D721Med (cell line): Measurements from ENCODE around the gene IGDCC3.
"Not testable (repeated sequence)": the region's sequence is repeated elsewhere in the genome, so short reads cannot be mapped to it uniquely, and the experiment has no call there.

Source experiments
- DNase-seq: peaks from one replicate; pipeline ENCODE4 v3.0.0; 2011; ENCODE audit warnings: low spot score; ENCODE audit not compliant: insufficient read length
- FAIRE-seq: peaks from 2 replicates; lab custom pipeline; 2011; peaks lifted over from hg19 to GRCh38; lab: Jason Lieb, UNC
- TF ChIP-seq, protein P1 (sequence below): IDR thresholded peaks from 2 replicates; pipeline ENCODE4 v1.5.1; 2012; ENCODE audit warnings: mild to moderate bottlenecking, control low read depth; ENCODE audit not compliant: insufficient read depth; ENCODE audit errors: missing control alignments

The IGDCC3 gene

DNA sequence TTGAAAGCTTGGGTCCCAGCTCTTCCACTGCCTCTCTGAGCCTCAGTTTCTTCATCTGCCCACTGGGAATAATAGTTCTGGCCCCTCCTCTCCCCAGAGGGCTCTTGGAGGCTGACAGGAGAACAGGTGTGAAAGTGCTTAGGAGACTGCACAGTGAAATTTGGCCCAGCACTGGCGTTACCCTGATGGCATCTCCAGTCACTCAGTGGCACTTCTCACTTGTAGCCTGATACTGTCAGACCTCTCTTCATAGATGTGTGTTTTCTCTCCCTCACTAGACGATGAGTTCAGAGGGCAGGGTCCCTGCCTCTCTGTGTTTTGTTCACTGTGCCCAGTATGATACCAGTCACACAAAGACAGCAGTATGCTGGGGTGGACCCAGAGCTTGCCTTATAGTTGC lies 22.2 kb upstream of the IGDCC3 start:
- FAIRE-seq, result no peak
- TF ChIP-seq, protein P1, sequence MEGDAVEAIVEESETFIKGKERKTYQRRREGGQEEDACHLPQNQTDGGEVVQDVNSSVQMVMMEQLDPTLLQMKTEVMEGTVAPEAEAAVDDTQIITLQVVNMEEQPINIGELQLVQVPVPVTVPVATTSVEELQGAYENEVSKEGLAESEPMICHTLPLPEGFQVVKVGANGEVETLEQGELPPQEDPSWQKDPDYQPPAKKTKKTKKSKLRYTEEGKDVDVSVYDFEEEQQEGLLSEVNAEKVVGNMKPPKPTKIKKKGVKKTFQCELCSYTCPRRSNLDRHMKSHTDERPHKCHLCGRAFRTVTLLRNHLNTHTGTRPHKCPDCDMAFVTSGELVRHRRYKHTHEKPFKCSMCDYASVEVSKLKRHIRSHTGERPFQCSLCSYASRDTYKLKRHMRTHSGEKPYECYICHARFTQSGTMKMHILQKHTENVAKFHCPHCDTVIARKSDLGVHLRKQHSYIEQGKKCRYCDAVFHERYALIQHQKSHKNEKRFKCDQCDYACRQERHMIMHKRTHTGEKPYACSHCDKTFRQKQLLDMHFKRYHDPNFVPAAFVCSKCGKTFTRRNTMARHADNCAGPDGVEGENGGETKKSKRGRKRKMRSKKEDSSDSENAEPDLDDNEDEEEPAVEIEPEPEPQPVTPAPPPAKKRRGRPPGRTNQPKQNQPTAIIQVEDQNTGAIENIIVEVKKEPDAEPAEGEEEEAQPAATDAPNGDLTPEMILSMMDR, result no peak
- no peak for DNase-seq

DNA sequence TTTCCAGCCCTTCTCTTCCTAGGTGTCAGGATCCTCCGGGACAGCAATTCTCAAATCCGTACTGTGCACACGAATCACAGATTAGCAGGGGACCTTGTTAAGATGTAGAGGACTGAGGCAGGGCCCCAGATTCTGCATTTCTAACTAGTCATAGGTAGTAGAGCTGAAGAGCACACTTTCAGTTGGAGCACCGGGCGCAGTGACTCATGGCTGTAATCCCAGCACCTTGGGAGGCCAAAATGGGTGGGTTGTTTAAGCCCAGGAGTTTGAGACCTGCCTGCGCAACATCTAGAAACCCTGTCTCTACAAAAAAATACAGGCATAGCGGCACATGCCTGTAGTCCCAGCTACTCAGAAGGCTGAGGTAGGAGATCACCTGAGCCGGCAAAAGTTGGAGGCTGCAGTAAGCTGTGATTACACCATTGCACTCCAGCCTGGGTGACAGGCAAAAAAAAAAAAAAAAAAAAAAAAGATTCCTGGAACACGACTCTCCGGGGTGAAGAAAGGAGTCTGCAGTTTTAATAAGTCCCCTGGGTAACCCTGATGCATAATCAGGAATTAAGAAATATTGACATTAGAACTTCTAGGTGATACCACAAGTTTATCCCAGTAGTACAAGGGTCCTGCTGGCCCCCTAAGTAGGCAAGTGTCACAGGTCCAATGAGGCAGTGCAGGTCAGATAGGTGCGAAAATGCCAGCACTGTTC lies 21.4 kb upstream of the IGDCC3 start:
- FAIRE-seq, result no peak
- TF ChIP-seq, protein P1, result no peak
- DNase-seq, result no peak

DNA sequence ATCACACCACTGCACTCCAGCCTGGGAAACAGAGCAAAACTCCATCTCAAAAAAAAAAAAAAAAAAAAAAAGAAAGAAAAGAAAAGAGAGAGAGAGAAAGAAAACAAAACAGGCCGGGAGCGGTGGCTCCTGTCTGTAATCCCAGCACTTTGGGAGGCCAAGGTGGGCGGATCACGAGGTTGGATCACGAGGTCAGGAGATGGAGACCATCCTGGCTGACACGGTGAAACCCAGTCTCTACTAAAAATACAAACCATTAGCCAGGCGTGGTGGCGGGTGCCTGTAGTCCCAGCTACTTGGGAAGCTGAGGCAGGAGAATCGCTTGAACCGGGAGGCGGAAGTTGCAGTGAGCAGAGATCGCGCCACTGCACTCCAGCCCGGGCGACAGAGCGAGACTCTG lies 20.7 kb upstream of the IGDCC3 start:
- not testable (repeated sequence) for DNase-seq, FAIRE-seq

DNA sequence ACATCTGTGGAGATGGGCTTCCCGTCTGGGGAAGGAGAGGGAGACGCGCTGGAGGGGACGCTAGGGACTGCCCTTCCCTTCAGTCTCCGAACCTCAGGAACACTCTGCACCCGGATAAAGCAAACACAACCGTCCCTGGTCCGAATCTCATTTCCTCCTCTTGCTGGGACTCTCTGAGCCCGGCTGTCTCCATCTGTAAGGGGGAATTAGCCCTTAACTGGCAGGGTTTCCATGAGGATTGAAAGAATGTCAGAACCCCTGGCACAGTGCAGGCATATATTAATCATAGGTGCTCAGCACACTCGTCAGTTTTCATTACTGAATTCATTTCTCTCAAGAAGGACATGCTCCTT lies 19.1 kb upstream of the IGDCC3 start:
- DNase-seq (no peak), FAIRE-seq (no peak)
- TF ChIP-seq, protein P1, result no peak

DNA sequence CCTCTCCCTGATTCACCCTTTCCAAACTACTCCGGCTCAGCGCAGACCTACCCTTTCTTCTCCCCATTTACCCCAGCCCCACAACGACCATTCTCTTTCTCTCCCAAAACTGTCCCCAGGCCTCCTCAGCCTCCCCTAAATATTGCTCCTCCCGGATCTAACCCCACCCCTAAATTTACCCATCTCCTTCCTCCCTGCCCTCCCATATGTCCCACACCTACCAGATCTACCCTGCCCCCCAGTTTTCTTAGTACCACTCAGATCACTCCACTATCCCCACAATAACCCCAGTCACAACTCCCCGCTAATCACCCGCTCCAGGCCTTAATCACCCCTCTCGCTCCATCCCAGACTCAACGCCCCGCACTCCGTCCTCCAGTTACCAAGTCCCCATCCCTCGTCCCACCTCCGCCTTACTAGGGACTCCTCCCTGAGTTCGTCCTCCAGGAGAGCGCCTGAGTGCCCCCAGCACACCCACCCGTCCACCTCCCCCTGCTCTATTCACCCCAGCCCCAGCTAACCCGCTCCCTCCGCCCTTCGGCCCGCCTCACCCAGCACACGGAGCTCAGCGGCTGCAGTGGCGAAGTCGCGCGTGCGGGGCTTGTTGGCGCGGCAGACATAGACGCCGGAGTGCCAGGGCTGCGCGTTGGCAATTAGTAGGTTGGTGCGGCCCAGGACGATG lies 18.6 kb upstream of the IGDCC3 start:
- DNase-seq (no peak), FAIRE-seq (no peak)
- TF ChIP-seq, protein P1, result no peak

DNA sequence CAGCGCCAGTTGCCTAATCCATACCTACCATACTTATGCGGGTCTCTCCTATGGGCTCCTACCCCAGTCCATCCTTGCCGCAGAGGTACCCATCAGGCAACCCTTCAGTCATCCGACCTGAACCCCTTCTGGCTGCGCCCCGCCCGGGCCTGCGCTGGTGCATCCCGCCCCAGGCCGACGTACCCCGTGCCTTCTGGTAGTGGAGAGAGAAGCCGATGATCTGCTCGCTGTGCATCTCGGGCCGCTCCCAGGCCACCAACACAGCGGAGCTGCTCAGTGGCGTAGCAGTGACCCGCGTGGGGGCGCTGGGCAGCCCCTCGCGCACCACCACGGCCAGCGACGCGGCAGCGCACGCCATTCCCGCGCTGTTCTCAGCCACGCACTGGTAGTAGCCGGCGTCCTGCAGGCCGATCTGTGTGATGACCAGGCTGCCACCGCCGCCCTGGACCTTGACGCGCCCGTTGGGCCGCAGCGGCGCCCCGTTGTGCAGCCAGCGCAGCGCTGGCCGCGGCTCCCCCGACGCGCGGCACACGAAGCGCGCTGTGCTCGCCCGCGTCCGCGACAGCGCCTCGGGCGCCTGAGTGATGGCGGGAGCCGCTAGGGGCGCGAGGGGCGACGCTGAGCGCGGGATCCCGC lies 17.9 kb upstream of the IGDCC3 start:
- TF ChIP-seq, protein P1, result no peak
- DNase-seq (no peak), FAIRE-seq (no peak)

DNA sequence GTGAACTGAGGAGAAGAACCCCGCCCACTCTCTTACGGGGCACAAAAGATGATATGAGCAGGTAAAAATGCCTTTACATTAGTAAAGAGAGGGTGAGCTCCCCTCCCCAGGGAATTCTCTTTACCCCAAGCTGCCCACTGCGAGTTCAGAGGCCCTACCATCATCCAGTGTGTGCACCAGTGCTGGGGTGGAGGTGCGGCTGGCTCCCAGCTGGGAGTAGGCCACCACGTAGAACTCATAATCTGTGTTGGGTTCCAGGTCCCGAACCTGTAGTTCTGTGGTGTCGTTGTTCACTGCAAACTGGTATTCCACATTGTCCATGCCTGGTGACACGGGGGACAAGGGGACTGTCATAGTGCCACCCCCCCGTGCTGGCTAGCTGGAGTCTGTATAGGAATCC lies 17.1 kb upstream of the IGDCC3 start:
- TF ChIP-seq, protein P1, result no peak
- DNase-seq (no peak), FAIRE-seq (no peak)
